GM12892 (cell line): ENCODE data around the gene SNRPD2.

Experiments used
- POLR2A ChIP-seq: IDR thresholded peaks from 2 replicates; pipeline ENCODE4 v1.6.1; 2011; ENCODE audit warnings: low read depth, low read length, control low read depth
- POLR2AphosphoS5 ChIP-seq: IDR thresholded peaks from 2 replicates; pipeline ENCODE4 v1.6.1; 2011; ENCODE audit warnings: low read depth, low read length, control low read depth
- TAF1 ChIP-seq: IDR thresholded peaks from 2 replicates; pipeline ENCODE4 v1.6.1; 2011; ENCODE audit warnings: low read depth, mild to moderate bottlenecking, control low read depth, low read length, borderline replicate concordance

DNA sequence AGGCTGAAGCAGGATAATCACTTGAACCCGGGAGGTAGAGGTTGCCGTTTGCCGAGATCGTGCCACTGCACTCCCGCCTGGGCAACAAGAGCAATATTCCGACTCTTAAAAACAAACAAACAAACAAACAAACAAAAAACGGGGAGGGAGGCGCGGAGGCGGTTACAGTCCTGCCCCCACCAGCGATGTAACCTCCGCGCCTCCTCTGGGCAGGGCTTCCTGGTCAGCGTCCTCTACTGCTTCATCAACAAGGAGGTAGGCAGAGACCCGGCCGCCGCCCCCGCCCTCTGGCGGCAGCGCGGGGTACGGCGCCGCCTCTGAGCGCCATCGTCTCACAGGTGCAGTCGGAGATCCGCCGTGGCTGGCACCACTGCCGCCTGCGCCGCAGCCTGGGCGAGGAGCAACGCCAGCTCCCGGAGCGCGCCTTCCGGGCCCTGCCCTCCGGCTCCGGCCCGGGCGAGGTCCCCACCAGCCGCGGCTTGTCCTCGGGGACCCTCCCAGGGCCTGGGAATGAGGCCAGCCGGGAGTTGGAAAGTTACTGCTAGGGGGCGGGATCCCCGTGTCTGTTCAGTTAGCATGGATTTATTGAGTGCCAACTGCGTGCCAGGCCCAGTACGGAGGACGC lies 10.2 kb downstream of the SNRPD2 start:
- TF ChIP-seq POLR2A (no peak; the same call in 1 of the 2 replicates), POLR2AphosphoS5 (no peak), TAF1 (no peak)
